Smooth muscle cell (in vitro differentiated cells): Measurements from ENCODE around the gene C1orf167. TPM values are rescaled to one million over a fixed set of nuclear protein-coding genes. Genes with fewer than 3 reads are reported as not detected.

ENCODE experiments used
- DNase-seq: peaks from one replicate; lab custom pipeline; 2025; ENCODE audit not compliant: unreplicated experiment; lab: John Stamatoyannopoulos, UW
- H2AFZ ChIP-seq: fragments of 200-600 bp; sonication (generic); 2 replicates; pipeline ENCODE4 v1.6.0; 2016; ENCODE audit warnings: antibody characterized with exemption, low read depth, mild to moderate bottlenecking
- H3F3A ChIP-seq: fragments of 200-600 bp; sonication (generic); 2 replicates; pipeline ENCODE4 v1.6.0; 2017; ENCODE audit warnings: antibody characterized with exemption, low read depth
- H3K27ac ChIP-seq: fragments of 200-600 bp; sonication (generic); 2 replicates; pipeline ENCODE4 v1.5.1; 2016; ENCODE audit warnings: low read depth, mild to moderate bottlenecking
- H3K27me3 ChIP-seq: fragments of 200-600 bp; sonication (generic); 2 replicates; pipeline ENCODE4 v1.6.1; 2016; ENCODE audit warnings: low read depth, mild to moderate bottlenecking
- H3K36me3 ChIP-seq: fragments of 200-600 bp; sonication (generic); 2 replicates; pipeline ENCODE4 v1.5.1; 2016; ENCODE audit warnings: low read depth
- H3K4me1 ChIP-seq: fragments of 200-600 bp; sonication (generic); 2 replicates; pipeline ENCODE4 v1.5.1; 2016; ENCODE audit warnings: low read depth
- H3K4me2 ChIP-seq: fragments of 200-600 bp; sonication (generic); 2 replicates; pipeline ENCODE4 v1.6.0; 2016; ENCODE audit warnings: mild to moderate bottlenecking
- H3K4me3 ChIP-seq: fragments of 200-600 bp; sonication (generic); 2 replicates; pipeline ENCODE4 v1.5.1; 2016; ENCODE audit warnings: mild to moderate bottlenecking
- H3K79me2 ChIP-seq: fragments of 200-600 bp; sonication (generic); 2 replicates; pipeline ENCODE4 v1.6.0; 2016; ENCODE audit warnings: low read depth, mild to moderate bottlenecking
- H3K9ac ChIP-seq: fragments of 200-600 bp; sonication (generic); 2 replicates; pipeline ENCODE4 v1.6.0; 2016; ENCODE audit warnings: low read depth
- H3K9me3 ChIP-seq: fragments of 200-600 bp; sonication (generic); replicated peaks from 2 replicates; pipeline ENCODE4 v1.5.1; 2016; ENCODE audit warnings: low read depth
- H4K20me1 ChIP-seq: fragments of 200-600 bp; sonication (generic); 2 replicates; pipeline ENCODE4 v1.6.0; 2016; ENCODE audit warnings: low read depth
- CTCF ChIP-seq: fragments of 200-600 bp; sonication (generic); IDR thresholded peaks from 2 replicates; pipeline ENCODE4 v1.5.1; 2017; ENCODE audit warnings: borderline replicate concordance, mild to moderate bottlenecking, antibody characterized with exemption; ENCODE audit not compliant: insufficient read depth, poor library complexity, severe bottlenecking
- WGBS: methylation state at CpG from one replicate; pipeline ENCODE4 v1.1.7; 2016; ENCODE audit warnings: low lambda C conversion rate; 5-methylcytosine and 5-hydroxymethylcytosine counted together
- polyA plus RNA-seq: library from polyadenylated mRNA; unstranded; fragments of >200 nt; fragmentation: Nextera tagmentation; extraction: Ambion mirVana; gene quantifications from 2 replicates; pipeline ENCODE4 v1.2.1, GENCODE V29; 2016
- total RNA-seq: library from RNA; depleted of rRNA; stranded (reverse); fragments of >200 nt; gene quantifications from 2 replicates; pipeline ENCODE4 v1.2.3, GENCODE V29; 2014

Gene C1orf167
- total and polyA plus RNA-seq, 2 experiments from 2014 or later: 0.70 TPM; not detected in 1

- no peaks in the 10 kb centered on the region for H4K20me1 ChIP-seq
- no peaks in the 10 kb centered on the region for H3K9me3 ChIP-seq
- H3K36me3 ChIP-seq: no peaks in the 10 kb centered on the region
- no peaks in the 10 kb centered on the region for H3F3A ChIP-seq
- H3K79me2 ChIP-seq: no peaks in the 10 kb centered on the region
- DNase-seq: no peak
- H3K27ac ChIP-seq: no peak overlapping the region
- 60% methylated on average over 7 of the region's 7 CpGs for WGBS
- no peak overlapping the region for H3K4me2 ChIP-seq
- H3K4me1 ChIP-seq: peaks cover 4% of the 10 kb centered on the region
- H2AFZ ChIP-seq: no peak overlapping the region
- no peak for TF ChIP-seq CTCF
- H3K4me3 ChIP-seq: no peak overlapping the region
- peaks cover 24% of the 10 kb centered on the region for H3K27me3 ChIP-seq
- no peak overlapping the region for H3K9ac ChIP-seq
These were observed 2.5 kb downstream of the C1orf167 start for GRCh38 chr1:11764519-11764918.

GRCh38 chr1:11765661-11766428, 3.9 kb downstream of the C1orf167 start:
- Histone ChIP-seq H3K79me2 (no peaks in the 10 kb centered on the region), H3K4me3 (no peak overlapping the region), H3K27me3 (peaks cover 19% of the 10 kb centered on the region), H3F3A (no peaks in the 10 kb centered on the region), H3K9ac (no peak overlapping the region), H3K27ac (no peak overlapping the region), H3K4me2 (no peak overlapping the region), H3K36me3 (no peaks in the 10 kb centered on the region), H4K20me1 (no peaks in the 10 kb centered on the region), H3K4me1 (peaks cover 4% of the 10 kb centered on the region), H3K9me3 (no peaks in the 10 kb centered on the region), H2AFZ (no peak overlapping the region)
- no peak for TF ChIP-seq CTCF
- 93% methylated on average over 19 of the region's 19 CpGs for WGBS
- no peak for DNase-seq

GRCh38 chr1:11766429-11766776, 4.4 kb downstream of the C1orf167 start:
- Histone ChIP-seq H4K20me1 (no peaks in the 10 kb centered on the region), H3K4me2 (no peak overlapping the region), H3K27ac (no peak overlapping the region), H3K79me2 (no peaks in the 10 kb centered on the region), H2AFZ (no peak overlapping the region), H3K9ac (no peak overlapping the region), H3F3A (no peaks in the 10 kb centered on the region), H3K27me3 (peaks cover 14% of the 10 kb centered on the region), H3K36me3 (no peaks in the 10 kb centered on the region), H3K9me3 (no peaks in the 10 kb centered on the region), H3K4me3 (no peak overlapping the region), H3K4me1 (peaks cover 4% of the 10 kb centered on the region)
- DNase-seq: no peak
- WGBS: 92% methylated on average over 14 of the region's 14 CpGs
- no peak for TF ChIP-seq CTCF
